Common myeloid progenitor, CD34-positive (primary cell): ENCODE results near the gene PTH2. TPM values are rescaled to one million over a fixed set of nuclear protein-coding genes. Genes with fewer than 3 reads are reported as not detected.

Source experiments
- CTCF ChIA-PET: fragments of 350-600 bp; sonication (Branson Sonifier 250); formaldehyde crosslinking; loops from one replicate; lab custom pipeline; 2021; ENCODE audit warnings: antibody characterized with exemption; lab: Charles Lee
- POLR2A ChIA-PET: fragments of 350-600 bp; sonication (Branson Sonifier 250); formaldehyde crosslinking; loops from one replicate; lab custom pipeline; 2021; ENCODE audit warnings: antibody characterized with exemption; lab: Charles Lee
- DNase-seq, 3 donors: peaks; one replicate each; pipeline versions ENCODE4 v3.0.0 to v3.0.0-alpha.2; 2013
- H3K27ac ChIP-seq, 2 experiments: 1 replicate in 1 of 2; 2 replicates in 1 of 2; pipeline ENCODE4 v1.7.0; 2013; ENCODE audit warnings: inconsistent platforms in 2 of 2, low read length in 2 of 2, mild to moderate bottlenecking in 2 of 2, low read depth in 1 of 2, moderate library complexity in 1 of 2; ENCODE audit not compliant: severe bottlenecking in 2 of 2, insufficient read depth in 1 of 2, poor library complexity in 1 of 2
- H3K27me3 ChIP-seq, 5 experiments: replicated peaks in 2 of 5; 1 replicate in 3 of 5; 2 replicates in 2 of 5; pipeline versions ENCODE4 v1.6.1 to v1.7.0; 2013; ENCODE audit warnings: low read length in 4 of 5, mild to moderate bottlenecking in 2 of 5, moderate library complexity in 2 of 5, inconsistent platforms in 1 of 5; ENCODE audit not compliant: insufficient read depth in 5 of 5, control insufficient read depth in 4 of 5
- H3K36me3 ChIP-seq, 4 experiments: 1 replicate in 2 of 4; 2 replicates in 2 of 4; pipeline versions ENCODE4 v1.6.1 to v1.7.0; 2013; ENCODE audit warnings: low read length in 3 of 4, control low read depth in 1 of 4, mild to moderate bottlenecking in 1 of 4; ENCODE audit not compliant: control insufficient read depth in 4 of 4, insufficient read depth in 4 of 4
- H3K4me1 ChIP-seq, 4 experiments: 1 replicate in 3 of 4; 2 replicates in 1 of 4; pipeline versions ENCODE4 v1.6.1 to v1.7.1; 2013; ENCODE audit warnings: low read length in 3 of 4, mild to moderate bottlenecking in 3 of 4, control low read depth in 1 of 4, inconsistent platforms in 1 of 4, moderate library complexity in 1 of 4; ENCODE audit not compliant: control insufficient read depth in 4 of 4, insufficient read depth in 4 of 4; ENCODE audit errors: control extremely low read depth in 1 of 4
- H3K4me3 ChIP-seq, 7 experiments: 1 replicate in 4 of 7; 2 replicates in 3 of 7; pipeline versions ENCODE4 v1.5.1 to v1.7.0; 2013; ENCODE audit warnings: mild to moderate bottlenecking in 7 of 7, low read length in 6 of 7, moderate library complexity in 6 of 7, inconsistent platforms in 2 of 7, low read depth in 2 of 7, control low read depth in 1 of 7; ENCODE audit not compliant: insufficient read depth in 4 of 7, control insufficient read depth in 1 of 7; ENCODE audit errors: extremely low read depth in 1 of 7
- H3K9me3 ChIP-seq, 5 experiments: 1 replicate in 4 of 5; 2 replicates in 1 of 5; pipeline versions ENCODE4 v1.6.1 to v1.7.1; 2013; ENCODE audit warnings: low read length in 4 of 5, mild to moderate bottlenecking in 2 of 5, inconsistent platforms in 1 of 5, low read depth in 1 of 5, moderate library complexity in 1 of 5; ENCODE audit not compliant: control insufficient read depth in 4 of 5, insufficient read depth in 2 of 5; ENCODE audit errors: control extremely low read depth in 1 of 5
- WGBS: methylation state at CpG from one replicate; pipeline ENCODE4 v1.1.5; 2013; ENCODE audit not compliant: insufficient coverage; 5-methylcytosine and 5-hydroxymethylcytosine counted together
- polyA plus RNA-seq: library from polyadenylated mRNA; unstranded; fragments of 120-200 nt; gene quantifications from one replicate; pipeline ENCODE4 v1.2.1, GENCODE V29; 2013

PTH2 gene, protein sequence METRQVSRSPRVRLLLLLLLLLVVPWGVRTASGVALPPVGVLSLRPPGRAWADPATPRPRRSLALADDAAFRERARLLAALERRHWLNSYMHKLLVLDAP
- polyA plus RNA-seq: not detected

DNA sequence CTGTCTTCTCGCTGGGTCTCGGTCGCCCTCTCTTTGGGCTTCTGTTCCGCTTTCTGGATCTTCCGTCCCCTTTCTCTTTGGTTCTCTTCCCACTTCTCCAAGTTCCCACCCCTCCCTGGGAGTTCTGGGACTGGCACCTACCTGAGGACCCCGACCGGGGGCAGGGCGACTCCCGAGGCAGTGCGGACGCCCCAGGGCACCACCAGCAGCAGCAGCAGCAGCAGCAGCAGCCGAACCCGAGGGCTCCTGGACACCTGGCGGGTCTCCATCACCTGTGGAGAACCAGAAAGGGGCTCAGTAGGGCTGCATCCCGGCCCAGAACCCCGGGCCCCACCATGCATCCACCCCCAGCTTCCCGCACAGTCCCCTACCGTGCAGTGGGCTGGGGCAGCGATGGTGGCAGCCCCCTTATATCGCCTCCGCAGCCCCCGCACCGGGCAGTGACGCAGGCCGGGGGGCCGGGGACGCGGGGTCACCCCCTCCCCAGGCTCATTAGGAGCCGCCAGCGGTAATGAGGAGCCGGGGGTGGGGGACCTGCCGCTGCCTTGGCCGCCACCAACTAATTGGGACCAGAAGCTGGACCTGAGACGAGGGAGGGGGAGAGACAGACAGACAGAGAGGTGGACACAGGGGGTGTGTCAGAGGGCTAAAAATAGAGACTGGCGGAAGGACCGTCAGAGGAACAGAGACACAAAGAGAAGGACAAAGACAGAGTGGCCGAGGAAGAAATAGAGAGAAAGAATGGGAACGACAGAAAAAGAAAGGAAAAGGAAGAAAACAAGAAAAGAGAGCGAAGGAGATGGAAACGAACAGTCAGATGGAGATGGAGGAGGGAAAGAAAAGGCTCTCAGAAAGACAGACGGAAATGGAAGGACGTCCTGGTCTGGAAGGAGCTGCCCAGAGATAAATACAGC lies at the start of gene PTH2:
PTH2 (minus strand) TSS at position 371 of the 914 bp plus-strand sequence; CDS start at position 269, 102 bp downstream.
- Histone ChIP-seq H3K27ac (no peak within 1 kb of the TSS), H3K4me1 (peaks cover 0 to 42% (median 40%) of the 10 kb centered on the region in 4 experiments), H3K4me3 (peak within 1 kb of the TSS in 4 of 7 experiments; percentile 8 to 45 (median 22)), H3K36me3 (no peaks in the 10 kb centered on the region), H3K27me3 (peaks cover 5 to 91% (median 60%) of the 10 kb centered on the region in 5 experiments), H3K9me3 (no peaks in the 10 kb centered on the region)
- CTCF ChIA-PET: interaction anchor here (1.4 kb wide), 1 partner anchor 24 kb away, joined by 4 read pairs; no protein-coding TSS in a partner anchor
- DNase-seq: no peak
- WGBS: 14% methylated on average over 34 of the region's 42 CpGs
- POLR2A ChIA-PET: no interaction called here

DNA sequence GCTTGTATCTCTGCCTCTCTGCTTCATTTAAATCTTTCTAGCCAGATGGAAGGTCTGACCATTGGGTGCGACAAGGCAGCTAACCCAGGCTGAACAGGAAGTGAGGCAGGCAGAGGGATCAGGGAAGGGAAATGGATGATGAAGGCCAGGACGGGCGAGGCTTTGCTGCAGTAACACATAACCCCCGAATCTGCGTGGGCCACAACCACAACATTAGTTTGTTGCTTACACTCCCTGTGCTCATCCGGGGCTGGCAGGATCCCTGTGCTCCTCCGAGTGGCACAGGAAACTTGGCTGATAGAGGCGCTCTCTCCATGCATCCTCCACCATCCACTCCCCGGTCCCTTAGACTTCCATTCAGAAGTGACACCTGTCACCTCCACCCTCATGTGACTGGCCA lies 49.7 kb upstream of the PTH2 start:
- WGBS: 77% methylated on average over 9 of the region's 9 CpGs
- Histone ChIP-seq H3K4me1 (peaks cover 4 to 66% (median 59%) of the 10 kb centered on the region in 4 experiments), H3K27me3 (no peaks in the 10 kb centered on the region), H3K36me3 (peaks cover 0 to 4% (median 1%) of the 10 kb centered on the region in 4 experiments), H3K9me3 (no peaks in the 10 kb centered on the region), H3K27ac (no peak overlapping the region), H3K4me3 (no peak overlapping the region)
- ChIA-PET POLR2A (interaction anchor here (0.5 kb wide), 2 partner anchors 15 to 101 kb away, joined by 3 to 4 read pairs; no protein-coding TSS in a partner anchor), CTCF (interaction anchor here (0.7 to 2.5 kb wide), 16 partner anchors 10 to 151 kb away, joined by 3 to 23 read pairs (median 4); partner anchors contain the start of genes ALDH16A1, NOSIP and PIH1D1)
- no peak for DNase-seq

DNA sequence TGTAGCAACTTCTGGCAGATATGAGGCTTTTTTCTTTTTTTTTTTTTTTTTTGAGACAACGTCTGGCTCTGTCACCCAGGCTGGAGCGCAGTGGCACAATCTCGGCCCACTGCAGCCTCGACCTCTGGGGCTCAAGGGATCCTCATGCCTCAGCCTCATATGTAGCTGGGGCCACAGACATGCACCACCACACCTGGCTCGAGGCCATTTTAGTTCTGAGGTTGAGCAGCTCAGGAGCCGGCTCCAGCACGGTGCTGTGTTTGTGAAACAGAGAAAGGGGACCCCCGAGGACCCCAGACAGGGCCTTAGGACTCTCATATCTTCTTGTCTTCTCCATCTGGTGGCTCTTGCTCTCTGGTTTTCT lies 47.4 kb upstream of the PTH2 start:
- POLR2A ChIA-PET: interaction anchor here (0.8 to 2.0 kb wide), 3 partner anchors 12 to 19 kb away, joined by 3 to 9 read pairs (median 4); partner anchors contain the start of genes ALDH16A1 and PIH1D1
- H3K36me3 ChIP-seq: peaks cover 2 to 13% (median 6%) of the 10 kb centered on the region in 4 experiments
- H3K4me3 ChIP-seq: no peak overlapping the region
- peak overlapping the region in 1 of 2 experiments; percentile 57 for H3K27ac ChIP-seq
- DNase-seq: no peak
- CTCF ChIA-PET: interaction anchor here (1.0 to 3.2 kb wide), 16 partner anchors 8 to 245 kb away, joined by 3 to 23 read pairs (median 4); partner anchors contain the start of genes ALDH16A1 and PIH1D1
- no peaks in the 10 kb centered on the region for H3K27me3 ChIP-seq
- peaks cover 4 to 62% (median 53%) of the 10 kb centered on the region in 4 experiments for H3K4me1 ChIP-seq
- no peaks in the 10 kb centered on the region for H3K9me3 ChIP-seq
- 50% methylated on average over 6 of the region's 8 CpGs for WGBS

DNA sequence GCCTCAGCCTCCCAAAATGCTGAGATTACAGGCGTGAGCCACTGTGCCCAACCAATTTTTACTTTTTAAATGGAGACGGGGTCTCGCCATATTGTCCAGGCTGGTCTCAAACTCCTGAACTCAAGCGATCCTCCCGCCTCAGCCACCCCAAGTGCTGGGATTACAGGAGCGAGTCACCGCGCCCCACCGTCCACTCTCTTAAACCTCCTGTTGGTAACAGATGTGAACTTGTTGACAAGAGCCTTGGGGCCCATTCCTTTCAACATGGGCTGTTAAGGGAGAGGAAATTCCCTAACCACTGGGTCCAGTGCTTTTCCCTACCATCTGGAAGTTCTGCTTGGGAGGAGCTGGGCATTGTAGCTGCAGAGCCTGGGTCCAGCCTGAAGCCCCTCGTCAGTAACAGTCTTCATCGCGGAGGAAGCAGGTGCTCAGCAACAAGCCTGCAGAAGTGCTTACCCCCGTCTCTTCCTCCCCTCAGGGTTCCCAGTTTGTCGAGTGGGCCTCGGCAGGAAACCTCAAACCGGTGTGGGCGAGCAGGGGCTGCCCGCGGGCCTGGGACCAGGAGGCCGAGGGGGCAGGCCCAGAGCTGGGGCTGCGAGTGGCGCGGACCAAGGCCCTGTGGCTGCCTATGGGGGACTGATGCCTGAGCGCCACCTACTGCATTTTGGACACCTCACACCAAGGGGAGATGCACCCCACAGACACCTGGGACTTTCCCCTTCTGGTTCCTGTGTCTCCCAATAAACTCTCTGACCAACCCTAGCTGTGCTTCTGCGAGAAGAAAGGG lies 46.8 kb upstream of the PTH2 start:
- CTCF ChIA-PET: interaction anchor here (1.0 to 3.2 kb wide), 16 partner anchors 9 to 245 kb away, joined by 3 to 23 read pairs (median 4); partner anchors contain the start of genes ALDH16A1 and PIH1D1
- Histone ChIP-seq H3K27ac (peak overlapping the region; percentile 11 to 57), H3K9me3 (no peaks in the 10 kb centered on the region), H3K4me1 (peaks cover 4 to 56% (median 51%) of the 10 kb centered on the region in 4 experiments), H3K4me3 (peak overlapping the region in 2 of 7 experiments; percentile 28 to 36), H3K36me3 (peaks cover 2 to 18% (median 9%) of the 10 kb centered on the region in 4 experiments), H3K27me3 (no peaks in the 10 kb centered on the region)
- WGBS: 18% methylated on average over 15 of the region's 25 CpGs
- DNase-seq: peak; percentile 89 to 97 (median 97)
- POLR2A ChIA-PET: interaction anchor here (0.8 to 2.0 kb wide), 3 partner anchors 12 to 18 kb away, joined by 3 to 9 read pairs (median 4); partner anchors contain the start of genes ALDH16A1 and PIH1D1

DNA sequence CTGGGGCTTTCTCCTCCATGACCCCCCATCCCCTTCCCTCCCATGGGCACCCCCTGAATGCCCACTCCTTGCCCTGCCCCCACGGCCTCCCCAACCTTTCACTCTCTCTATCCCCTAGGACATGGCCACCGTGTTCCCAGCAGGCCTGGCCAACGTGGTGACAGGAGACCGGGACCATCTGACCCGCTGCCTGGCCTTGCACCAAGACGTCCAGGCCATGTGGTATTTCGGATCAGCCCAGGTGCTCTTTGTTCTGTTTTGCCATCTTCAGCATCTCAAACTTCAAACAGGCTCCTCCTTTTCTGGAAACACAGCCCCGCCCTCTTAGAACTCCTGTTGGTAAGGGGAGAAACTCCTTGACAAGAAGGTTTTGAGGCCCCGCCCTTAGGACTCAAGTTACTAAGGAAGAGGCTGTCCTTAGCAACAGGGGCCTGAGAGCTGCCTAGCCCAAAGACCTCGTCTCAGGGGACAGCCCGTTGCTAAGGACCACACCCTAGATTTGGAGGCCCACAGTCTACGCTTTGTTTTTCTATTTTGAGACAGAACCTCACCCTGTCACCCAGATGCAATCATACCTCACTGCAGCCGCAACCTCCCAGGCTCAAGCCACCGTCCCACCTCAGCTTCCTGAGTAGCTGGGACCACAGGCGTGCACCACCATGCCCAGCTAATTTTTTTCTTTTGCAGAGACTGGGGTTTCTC lies 45.7 kb upstream of the PTH2 start:
- 38% methylated on average over 14 of the region's 15 CpGs for WGBS
- H3K9me3 ChIP-seq: no peaks in the 10 kb centered on the region
- no peak overlapping the region for H3K4me3 ChIP-seq
- peak; percentile 93 to 98 (median 96) for DNase-seq
- ChIA-PET CTCF (interaction anchor here (0.7 to 3.2 kb wide), 5 partner anchors 13 to 150 kb away, joined by 3 to 23 read pairs (median 5); partner anchors contain the start of genes ALDH16A1 and PIH1D1), POLR2A (interaction anchor here (0.6 to 2.0 kb wide), 2 partner anchors 15 to 65 kb away, joined by 3 to 9 read pairs; partner anchors contain the start of gene ALDH16A1)
- H3K36me3 ChIP-seq: peaks cover 2 to 29% (median 17%) of the 10 kb centered on the region in 4 experiments
- H3K27ac ChIP-seq: peak overlapping the region; percentile 36 to 61
- no peaks in the 10 kb centered on the region for H3K27me3 ChIP-seq
- H3K4me1 ChIP-seq: peaks cover 4 to 47% (median 44%) of the 10 kb centered on the region in 4 experiments
